Measurements from ENCODE around the gene ERCC6. TPM values are rescaled to one million over a fixed set of nuclear protein-coding genes. Genes with fewer than 3 reads are reported as not detected.

ERCC6 gene
- total RNA-seq, 4 donors from 2014 or later, result 16.0 to 34.0 (median 22.4) TPM

GRCh38 chr10:49569031-49569631, 30.2 kb upstream of the ERCC6 start:
- intact Hi-C loops (cut with DNase I; ENCODE audit: low total_unique reads), result no loop called here
- H3K4me3 ChIP-seq, result no peak overlapping the region
- no peaks in the 10 kb centered on the region for H3K9me3 ChIP-seq
- in situ Hi-C loops (cut with MboI; ENCODE audit: low pct_ligation_motif_present in 1 of 4, low pct_unique_long_range_greater_than_20kb in 1 of 4, low sequenced_read_pairs in 3 of 4), result no loop called here
- no peaks in the 10 kb centered on the region for H3K4me1 ChIP-seq
- TF ChIP-seq, protein P1, sequence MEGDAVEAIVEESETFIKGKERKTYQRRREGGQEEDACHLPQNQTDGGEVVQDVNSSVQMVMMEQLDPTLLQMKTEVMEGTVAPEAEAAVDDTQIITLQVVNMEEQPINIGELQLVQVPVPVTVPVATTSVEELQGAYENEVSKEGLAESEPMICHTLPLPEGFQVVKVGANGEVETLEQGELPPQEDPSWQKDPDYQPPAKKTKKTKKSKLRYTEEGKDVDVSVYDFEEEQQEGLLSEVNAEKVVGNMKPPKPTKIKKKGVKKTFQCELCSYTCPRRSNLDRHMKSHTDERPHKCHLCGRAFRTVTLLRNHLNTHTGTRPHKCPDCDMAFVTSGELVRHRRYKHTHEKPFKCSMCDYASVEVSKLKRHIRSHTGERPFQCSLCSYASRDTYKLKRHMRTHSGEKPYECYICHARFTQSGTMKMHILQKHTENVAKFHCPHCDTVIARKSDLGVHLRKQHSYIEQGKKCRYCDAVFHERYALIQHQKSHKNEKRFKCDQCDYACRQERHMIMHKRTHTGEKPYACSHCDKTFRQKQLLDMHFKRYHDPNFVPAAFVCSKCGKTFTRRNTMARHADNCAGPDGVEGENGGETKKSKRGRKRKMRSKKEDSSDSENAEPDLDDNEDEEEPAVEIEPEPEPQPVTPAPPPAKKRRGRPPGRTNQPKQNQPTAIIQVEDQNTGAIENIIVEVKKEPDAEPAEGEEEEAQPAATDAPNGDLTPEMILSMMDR (IDR thresholded peaks at IDR 0.05), result no peak
- TF ChIP-seq POLR2A (IDR thresholded peaks at IDR 0.05) (no peak), EP300 (IDR thresholded peaks at IDR 0.05; ENCODE audit: low read depth) (no peak), POLR2AphosphoS5 (IDR thresholded peaks at IDR 0.05) (no peak)
- DNase-seq, result no peak
- no peak overlapping the region for H3K27ac ChIP-seq
- no peaks in the 10 kb centered on the region for H3K27me3 ChIP-seq
- WGBS, 2 donors (ENCODE audit: low coverage in 1 of 2), result 55 to 64% methylated on average over 3 of the region's 3 CpGs
- no peaks in the 10 kb centered on the region for H3K36me3 ChIP-seq

DNA sequence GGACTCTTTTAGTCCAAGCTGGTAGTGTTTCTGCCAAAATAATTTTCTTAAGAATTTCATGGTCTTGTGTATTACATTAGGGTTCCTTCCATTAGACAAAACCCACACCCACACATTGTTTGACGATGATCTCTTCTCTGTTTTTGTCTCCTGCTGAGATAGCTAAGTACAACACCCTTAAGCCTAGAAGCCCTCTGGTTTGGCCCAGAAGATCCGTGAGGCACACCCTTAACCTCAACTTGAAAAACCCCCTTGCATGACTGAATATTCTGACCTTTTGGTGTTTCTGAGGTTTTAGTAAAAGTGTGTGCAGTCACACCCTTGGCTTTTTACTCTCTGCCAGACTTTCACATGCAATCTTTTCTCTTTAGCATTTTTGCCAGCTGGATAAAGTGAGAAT, 29.3 kb upstream of the ERCC6 start:
- TF ChIP-seq POLR2AphosphoS5 (IDR thresholded peaks at IDR 0.05), result no peak
- TF ChIP-seq, protein P1 (IDR thresholded peaks at IDR 0.05), result no peak
- no peak for TF ChIP-seq POLR2A (IDR thresholded peaks at IDR 0.05)
- TF ChIP-seq EP300 (IDR thresholded peaks at IDR 0.05; ENCODE audit: low read depth), result no peak
- Histone ChIP-seq H3K36me3 (no peaks in the 10 kb centered on the region), H3K27me3 (no peaks in the 10 kb centered on the region), H3K9me3 (no peaks in the 10 kb centered on the region), H3K4me3 (no peak overlapping the region), H3K27ac (no peak overlapping the region), H3K4me1 (no peaks in the 10 kb centered on the region)
- in situ Hi-C loops (cut with MboI; ENCODE audit: low pct_ligation_motif_present in 1 of 4, low pct_unique_long_range_greater_than_20kb in 1 of 4, low sequenced_read_pairs in 3 of 4), result no loop called here
- intact Hi-C loops (cut with DNase I; ENCODE audit: low total_unique reads), result no loop called here
- DNase-seq, result no peak
- WGBS, 2 donors (ENCODE audit: low coverage in 1 of 2), result 60 to 80% methylated on average over 2 of the region's 2 CpGs

- TF ChIP-seq, protein P1 (IDR thresholded peaks at IDR 0.05), result no peak
- TF ChIP-seq EP300 (IDR thresholded peaks at IDR 0.05; ENCODE audit: low read depth), result no peak
- Histone ChIP-seq H3K9me3 (no peaks in the 10 kb centered on the region), H3K27ac (no peak overlapping the region), H3K4me1 (no peaks in the 10 kb centered on the region), H3K36me3 (no peaks in the 10 kb centered on the region), H3K27me3 (no peaks in the 10 kb centered on the region), H3K4me3 (no peak overlapping the region)
- intact Hi-C loops (cut with DNase I; ENCODE audit: low total_unique reads) (no loop called here), in situ Hi-C loops (cut with MboI; ENCODE audit: low pct_ligation_motif_present in 1 of 4, low pct_unique_long_range_greater_than_20kb in 1 of 4, low sequenced_read_pairs in 3 of 4) (no loop called here)
- WGBS, 2 donors (ENCODE audit: low coverage in 1 of 2), result 54 to 86% methylated on average over 1 of the region's 1 CpG
- no peak for DNase-seq
Observed at GRCh38 chr10:49567810-49568209, 28.9 kb upstream of the ERCC6 start.

- WGBS, 2 donors (ENCODE audit: low coverage in 1 of 2), result 75 to 85% methylated on average over 1 to 4 of the region's 4 CpGs
- no peaks in the 10 kb centered on the region for H3K36me3 ChIP-seq
- H3K27me3 ChIP-seq, result peaks cover 15% of the 10 kb centered on the region
- no peaks in the 10 kb centered on the region for H3K4me1 ChIP-seq
- no peak overlapping the region for H3K4me3 ChIP-seq
- intact Hi-C loops (cut with DNase I; ENCODE audit: low total_unique reads) (no loop called here), in situ Hi-C loops (cut with MboI; ENCODE audit: low pct_ligation_motif_present in 1 of 4, low pct_unique_long_range_greater_than_20kb in 1 of 4, low sequenced_read_pairs in 3 of 4) (no loop called here)
- no peak overlapping the region for H3K27ac ChIP-seq
- no peak for DNase-seq
- H3K9me3 ChIP-seq, result no peaks in the 10 kb centered on the region
- no peak for TF ChIP-seq EP300 (IDR thresholded peaks at IDR 0.05; ENCODE audit: low read depth)
Observed at GRCh38 chr10:49564461-49565009, 25.6 kb upstream of the ERCC6 start.

- H3K4me3 ChIP-seq, result no peak overlapping the region
- no peaks in the 10 kb centered on the region for H3K9me3 ChIP-seq
- no peak for DNase-seq
- 67% methylated on average over 1 of the region's 1 CpG; no CpG with 5 or more reads in 1 of the 2 donors for WGBS, 2 donors (ENCODE audit: low coverage in 1 of 2)
- H3K27ac ChIP-seq, result no peak overlapping the region
- H3K27me3 ChIP-seq, result peaks cover 16% of the 10 kb centered on the region
- TF ChIP-seq POLR2AphosphoS5 (IDR thresholded peaks at IDR 0.05), result no peak
- TF ChIP-seq, protein P1 (IDR thresholded peaks at IDR 0.05), result no peak
- TF ChIP-seq EP300 (IDR thresholded peaks at IDR 0.05; ENCODE audit: low read depth), result no peak
- TF ChIP-seq POLR2A (IDR thresholded peaks at IDR 0.05), result no peak
- H3K36me3 ChIP-seq, result no peaks in the 10 kb centered on the region
- intact Hi-C loops (cut with DNase I; ENCODE audit: low total_unique reads), result no loop called here
- in situ Hi-C loops (cut with MboI; ENCODE audit: low pct_ligation_motif_present in 1 of 4, low pct_unique_long_range_greater_than_20kb in 1 of 4, low sequenced_read_pairs in 3 of 4), result no loop called here
- no peaks in the 10 kb centered on the region for H3K4me1 ChIP-seq
Observed at GRCh38 chr10:49562893-49563292, 24.0 kb upstream of the ERCC6 start.

All from transverse colon (tissue), 4 donors.